MM.1S (cell line): ENCODE results near the gene LIPE.

Source experiments
- EZH2 ChIP-seq: fragments of 300-600 bp; sonication (generic); optimal IDR thresholded peaks from 2 replicates; pipeline ENCODE3; 2017; ENCODE audit warnings: low read depth, mild to moderate bottlenecking, antibody characterized with exemption, low read length, mixed read lengths
- EZH2phosphoT487 ChIP-seq: fragments of 300-600 bp; sonication (generic); IDR thresholded peaks from 2 replicates; pipeline ENCODE4 v1.6.1; 2018; ENCODE audit warnings: antibody characterized with exemption, low read length
- TF ChIP-seq, protein P1 (sequence below): fragments of 300-600 bp; sonication (generic); IDR thresholded peaks from 2 replicates; pipeline ENCODE4 v1.5.1; 2016; ENCODE audit warnings: antibody characterized with exemption, low read length, mixed read lengths

DNA sequence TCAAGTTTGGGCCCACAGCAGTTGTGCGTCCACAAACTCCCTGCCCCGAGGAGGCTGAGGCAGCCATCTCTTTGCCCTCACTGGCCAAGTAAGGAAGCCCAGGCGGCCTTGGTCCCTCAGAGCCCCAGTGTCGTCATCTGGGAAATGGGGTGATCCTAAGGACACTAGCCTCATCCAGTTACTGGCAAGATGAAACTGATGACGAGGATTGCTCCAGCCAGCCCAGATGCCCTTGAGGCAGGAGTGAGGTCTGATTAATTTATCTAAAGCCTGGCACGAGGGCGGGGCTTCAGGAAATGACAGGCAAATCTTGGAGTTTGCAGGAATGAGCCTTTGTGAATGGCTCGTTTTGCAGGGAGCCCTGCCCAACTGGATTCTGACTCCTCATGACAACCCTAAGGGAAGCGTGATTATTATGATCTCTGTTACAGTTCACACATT lies 5.6 kb downstream of the LIPE start:
- no peak for TF ChIP-seq EZH2phosphoT487
- TF ChIP-seq, protein P1, sequence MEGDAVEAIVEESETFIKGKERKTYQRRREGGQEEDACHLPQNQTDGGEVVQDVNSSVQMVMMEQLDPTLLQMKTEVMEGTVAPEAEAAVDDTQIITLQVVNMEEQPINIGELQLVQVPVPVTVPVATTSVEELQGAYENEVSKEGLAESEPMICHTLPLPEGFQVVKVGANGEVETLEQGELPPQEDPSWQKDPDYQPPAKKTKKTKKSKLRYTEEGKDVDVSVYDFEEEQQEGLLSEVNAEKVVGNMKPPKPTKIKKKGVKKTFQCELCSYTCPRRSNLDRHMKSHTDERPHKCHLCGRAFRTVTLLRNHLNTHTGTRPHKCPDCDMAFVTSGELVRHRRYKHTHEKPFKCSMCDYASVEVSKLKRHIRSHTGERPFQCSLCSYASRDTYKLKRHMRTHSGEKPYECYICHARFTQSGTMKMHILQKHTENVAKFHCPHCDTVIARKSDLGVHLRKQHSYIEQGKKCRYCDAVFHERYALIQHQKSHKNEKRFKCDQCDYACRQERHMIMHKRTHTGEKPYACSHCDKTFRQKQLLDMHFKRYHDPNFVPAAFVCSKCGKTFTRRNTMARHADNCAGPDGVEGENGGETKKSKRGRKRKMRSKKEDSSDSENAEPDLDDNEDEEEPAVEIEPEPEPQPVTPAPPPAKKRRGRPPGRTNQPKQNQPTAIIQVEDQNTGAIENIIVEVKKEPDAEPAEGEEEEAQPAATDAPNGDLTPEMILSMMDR, result no peak
- TF ChIP-seq EZH2, result no peak
